Fibroblast of villous mesenchyme (primary cell): ENCODE data around the gene STK39. TPM values are rescaled to one million over a fixed set of nuclear protein-coding genes. Genes with fewer than 3 reads are reported as not detected.

Source experiments
- DNase-seq: peaks from one replicate; pipeline ENCODE4 v3.0.0-alpha.2; 2010; ENCODE audit warnings: low read depth
- H3K4me3 ChIP-seq: 2 replicates; pipeline ENCODE4 v1.5.1; 2011; ENCODE audit warnings: low read depth, mild to moderate bottlenecking, low read length
- CTCF ChIP-seq: IDR thresholded peaks from 2 replicates; pipeline ENCODE4 v1.5.1; 2012; ENCODE audit warnings: low read depth, mild to moderate bottlenecking, low read length; ENCODE audit not compliant: insufficient read depth
- total RNA-seq: library from RNA; depleted of rRNA; stranded (reverse); fragments of >200 nt; gene quantifications from 2 replicates; pipeline ENCODE4 v1.2.3, GENCODE V29; 2012

STK39 gene
- total RNA-seq, 1 donor = 27.2 TPM

- no peak for DNase-seq
- no peak for TF ChIP-seq CTCF
- H3K4me3 ChIP-seq = no peak overlapping the region
Observed at GRCh38 chr2:167987026-167987425, 260.4 kb downstream of the STK39 start.

GRCh38 chr2:167986223-167986622 is 261.2 kb downstream of the STK39 start:
- no peak for DNase-seq
- no peak for TF ChIP-seq CTCF
- H3K4me3 ChIP-seq = no peak overlapping the region

- TF ChIP-seq CTCF = no peak
- no peak overlapping the region for H3K4me3 ChIP-seq
Observed at GRCh38 chr2:167981945-167982344, 265.4 kb downstream of the STK39 start.

GRCh38 chr2:167980439-167980838 is 267.0 kb downstream of the STK39 start:
- TF ChIP-seq CTCF = no peak
- peak; percentile 45 for DNase-seq
- no peak overlapping the region for H3K4me3 ChIP-seq

More at GRCh38 chr2:167981945-167982344, 265.4 kb downstream of the STK39 start:
- DNase-seq = no peak

GRCh38 chr2:167972746-167973145 is 274.6 kb downstream of the STK39 start:
- no peak for TF ChIP-seq CTCF
- no peak for DNase-seq
- no peak overlapping the region for H3K4me3 ChIP-seq

- no peak for TF ChIP-seq CTCF
- DNase-seq = no peak
Observed at GRCh38 chr2:167972020-167972419, 275.4 kb downstream of the STK39 start.

GRCh38 chr2:167966937-167967913 is 280.2 kb downstream of the STK39 start:
- no peak overlapping the region for H3K4me3 ChIP-seq
- DNase-seq = peak; percentile 49
- TF ChIP-seq CTCF = no peak

More at GRCh38 chr2:167972020-167972419, 275.4 kb downstream of the STK39 start:
- no peak overlapping the region for H3K4me3 ChIP-seq
